H1 (cell line): ENCODE results near the gene PTPRE. TPM values are rescaled to one million over a fixed set of nuclear protein-coding genes. Genes with fewer than 3 reads are reported as not detected.

Source experiments
- CTCF ChIA-PET: fragments of 300-600 bp; sonication (Branson Sonifier 250); formaldehyde crosslinking; loops from one replicate; lab custom pipeline; 2021; ENCODE audit not compliant: partially characterized antibody; lab: Charles Lee
- POLR2A ChIA-PET: fragments of 300-600 bp; sonication (Branson Sonifier 250); formaldehyde crosslinking; loops from one replicate; lab custom pipeline; 2021; ENCODE audit warnings: inconsistent platforms; ENCODE audit not compliant: partially characterized antibody; lab: Charles Lee
- DNase-seq, 2 experiments: peaks; one replicate each; pipeline versions ENCODE4 v3.0.0 to v3.0.0-alpha.2; 2010 to 2022; ENCODE audit warnings: low spot score in 2 of 2, low read depth in 1 of 2, mixed read lengths in 1 of 2
- FAIRE-seq: peaks from 2 replicates; lab custom pipeline; 2011; peaks lifted over from hg19 to GRCh38; lab: Jason Lieb, UNC
- H2AFZ ChIP-seq: 2 replicates; pipeline ENCODE4 v1.8.1; 2012; ENCODE audit warnings: low read length, inconsistent platforms
- H2AK5ac ChIP-seq: 2 replicates; pipeline ENCODE4 v1.6.1; 2013; ENCODE audit warnings: low read depth, low read length
- H2BK120ac ChIP-seq: replicated peaks from 2 replicates; pipeline ENCODE3; 2013; ENCODE audit warnings: low read depth, low read length, inconsistent platforms
- H2BK12ac ChIP-seq: 2 replicates; pipeline ENCODE4 v1.6.1; 2013; ENCODE audit warnings: low read depth, low read length
- H2BK15ac ChIP-seq: 2 replicates; pipeline ENCODE4 v1.6.1; 2013; ENCODE audit warnings: low read length
- H2BK20ac ChIP-seq: 2 replicates; pipeline ENCODE4 v1.6.1; 2013; ENCODE audit warnings: low read length
- H2BK5ac ChIP-seq: 2 replicates; pipeline ENCODE4 v1.6.1; 2013; ENCODE audit warnings: low read depth, low read length
- H3K14ac ChIP-seq: 2 replicates; pipeline ENCODE4 v1.6.1; 2013; ENCODE audit warnings: inconsistent platforms; ENCODE audit not compliant: insufficient read length
- H3K18ac ChIP-seq: 2 replicates; pipeline ENCODE4 v1.6.1; 2013; ENCODE audit warnings: low read length; ENCODE audit errors: extremely low read depth
- H3K23ac ChIP-seq: 2 replicates; pipeline ENCODE4 v1.6.1; 2013; ENCODE audit warnings: inconsistent platforms; ENCODE audit not compliant: insufficient read length
- H3K23me2 ChIP-seq: 2 replicates; pipeline ENCODE4 v1.6.1; 2013; ENCODE audit warnings: low read depth, low read length
- H3K27ac ChIP-seq: 2 replicates; pipeline ENCODE4 v1.6.1; 2011; ENCODE audit warnings: low read depth, low read length, inconsistent platforms
- H3K27me3 ChIP-seq, 4 experiments: replicated peaks in 1 of 4; 1 replicate in 1 of 4; 2 replicates in 3 of 4; pipeline versions ENCODE4 v1.6.1 to v1.8.1; 2011 to 2013; ENCODE audit warnings: low read length in 3 of 4, mild to moderate bottlenecking in 3 of 4, inconsistent platforms in 2 of 4, mixed read lengths in 2 of 4, moderate library complexity in 1 of 4; ENCODE audit not compliant: control insufficient read depth in 3 of 4, insufficient read depth in 3 of 4; ENCODE audit errors: extremely low read depth in 1 of 4
- H3K36me3 ChIP-seq, 4 experiments: 2 replicates each; pipeline versions ENCODE4 v1.6.1 to v1.8.1; 2011 to 2013; ENCODE audit warnings: mild to moderate bottlenecking in 4 of 4, low read length in 3 of 4, moderate library complexity in 2 of 4, control low read depth in 1 of 4, inconsistent platforms in 1 of 4; ENCODE audit not compliant: insufficient read depth in 4 of 4, control insufficient read depth in 2 of 4
- H3K4ac ChIP-seq: replicated peaks from 2 replicates; pipeline ENCODE3; 2013; ENCODE audit warnings: low read length, low read depth, mixed read lengths, inconsistent platforms; ENCODE audit not compliant: insufficient read length
- H3K4me1 ChIP-seq, 4 experiments: replicated peaks in 1 of 4; 1 replicate in 1 of 4; 2 replicates in 3 of 4; pipeline versions ENCODE4 v1.6.1 to v1.8.1; 2011 to 2013; ENCODE audit warnings: low read length in 3 of 4, inconsistent platforms in 2 of 4, mixed read lengths in 1 of 4; ENCODE audit not compliant: insufficient read depth in 4 of 4, control insufficient read depth in 3 of 4
- H3K4me2 ChIP-seq, 2 experiments: 2 replicates each; pipeline versions ENCODE4 v1.6.1 to v1.8.1; 2011 to 2013; ENCODE audit warnings: low read depth in 2 of 2, low read length in 2 of 2, control low read depth in 1 of 2, inconsistent platforms in 1 of 2, mild to moderate bottlenecking in 1 of 2; ENCODE audit not compliant: insufficient read depth in 1 of 2
- H3K4me3 ChIP-seq, 4 experiments: fragments of 200-600, 300-600 bp in 1 of 4; sonication (generic), shearing (Covaris generic), sonication (Bioruptor Twin) in 1 of 4; 2 replicates each; pipeline versions ENCODE4 v1.5.1 to v1.8.1; 2011 to 2016; ENCODE audit warnings: low read length in 4 of 4, low read depth in 3 of 4, control low read depth in 2 of 4, inconsistent platforms in 2 of 4, mild to moderate bottlenecking in 2 of 4, mixed read lengths in 1 of 4, moderate library complexity in 1 of 4; ENCODE audit not compliant: insufficient read depth in 2 of 4; ENCODE audit errors: extremely low read depth in 1 of 4
- H3K56ac ChIP-seq: replicated peaks from 2 replicates; pipeline ENCODE3; 2013; ENCODE audit warnings: low read depth, mild to moderate bottlenecking, mixed read lengths, low read length, inconsistent platforms; ENCODE audit not compliant: insufficient read length
- H3K79me1 ChIP-seq: 2 replicates; pipeline ENCODE4 v1.6.1; 2013; ENCODE audit warnings: low read depth, low read length, control low read depth
- H3K79me2 ChIP-seq, 2 experiments: 2 replicates each; pipeline versions ENCODE4 v1.6.1 to v1.8.1; 2012 to 2013; ENCODE audit warnings: low read length in 2 of 2, mild to moderate bottlenecking in 2 of 2, inconsistent platforms in 1 of 2; ENCODE audit not compliant: insufficient read depth in 2 of 2, control insufficient read depth in 1 of 2
- H3K9ac ChIP-seq, 4 experiments: replicated peaks in 1 of 4; 1 replicate in 1 of 4; 2 replicates in 3 of 4; pipeline versions ENCODE4 v1.6.1 to v1.8.1; 2011 to 2013; ENCODE audit warnings: low read depth in 3 of 4, low read length in 3 of 4, control low read depth in 2 of 4, mild to moderate bottlenecking in 2 of 4, moderate library complexity in 2 of 4, inconsistent platforms in 1 of 4; ENCODE audit errors: extremely low read depth in 1 of 4
- H3K9me3 ChIP-seq, 2 experiments: 2 replicates each; pipeline versions ENCODE4 v1.6.1 to v1.8.1; 2012 to 2013; ENCODE audit warnings: mild to moderate bottlenecking in 2 of 2, moderate library complexity in 2 of 2, control low read depth in 1 of 2, inconsistent platforms in 1 of 2, low read depth in 1 of 2, low read length in 1 of 2, mixed read lengths in 1 of 2; ENCODE audit not compliant: insufficient read depth in 2 of 2
- H4K20me1 ChIP-seq, 2 experiments: replicated peaks in 1 of 2; 2 replicates each; pipeline versions ENCODE3 to v1.8.1; 2011 to 2013; ENCODE audit warnings: inconsistent platforms in 2 of 2, low read length in 2 of 2, mild to moderate bottlenecking in 1 of 2; ENCODE audit not compliant: insufficient read depth in 2 of 2, control insufficient read depth in 1 of 2
- H4K5ac ChIP-seq: 2 replicates; pipeline ENCODE4 v1.6.1; 2013; ENCODE audit warnings: low read length, low read depth, mixed read lengths, inconsistent platforms; ENCODE audit not compliant: insufficient read length
- H4K8ac ChIP-seq: 2 replicates; pipeline ENCODE4 v1.8.0; 2013; ENCODE audit warnings: mild to moderate bottlenecking, moderate library complexity, low read length, inconsistent platforms; ENCODE audit not compliant: insufficient read depth; ENCODE audit errors: extremely low read depth
- H4K91ac ChIP-seq: replicated peaks from 2 replicates; pipeline ENCODE3; 2013; ENCODE audit warnings: low read length, mixed read lengths, inconsistent platforms; ENCODE audit not compliant: insufficient read length
- BACH1 ChIP-seq: IDR thresholded peaks from 2 replicates; pipeline ENCODE4 v1.6.1; 2012; ENCODE audit warnings: low read length, improper control_type of control experiment
- EGR1 ChIP-seq: IDR thresholded peaks from 2 replicates; pipeline ENCODE4 v1.6.1; 2011; ENCODE audit warnings: low read depth, low read length, borderline replicate concordance
- JUN ChIP-seq: IDR thresholded peaks from 2 replicates; pipeline ENCODE4 v1.6.1; 2011; ENCODE audit warnings: low read depth, mild to moderate bottlenecking, improper control_type of control experiment, low read length
- MAFK ChIP-seq: IDR thresholded peaks from 2 replicates; pipeline ENCODE4 v1.6.1; 2012; ENCODE audit warnings: low read depth, mild to moderate bottlenecking, improper control_type of control experiment, low read length
- NRF1 ChIP-seq: IDR thresholded peaks from 2 replicates; pipeline ENCODE4 v1.6.1; 2011; ENCODE audit warnings: mild to moderate bottlenecking, low read depth, low read length, improper control_type of control experiment
- RNF2 ChIP-seq: fragments of 200-900, 300-1000 bp; sonication (generic); IDR thresholded peaks from 2 replicates; pipeline ENCODE4 v1.7.1; 2016; ENCODE audit warnings: borderline replicate concordance, low read depth, mild to moderate bottlenecking, antibody characterized with exemption, low read length; ENCODE audit not compliant: poor library complexity, severe bottlenecking; ENCODE audit errors: missing control alignments
- WGBS, 2 experiments: shearing (Covaris generic) in 1 of 2; methylation state at CpG; one replicate each; pipeline versions ENCODE4 v1.1.6 to v1.1.7; 2013 to 2015; ENCODE audit warnings: low lambda C conversion rate in 2 of 2, mixed read lengths in 2 of 2, inconsistent platforms in 1 of 2, low coverage in 1 of 2, missing lambda C conversion rate in 1 of 2; ENCODE audit not compliant: insufficient replicate concordance in 2 of 2, insufficient coverage in 1 of 2, insufficient read length in 1 of 2; ENCODE audit errors: extremely low coverage in 1 of 2, missing lambda C conversion rate in 1 of 2; 5-methylcytosine and 5-hydroxymethylcytosine counted together
- polyA plus RNA-seq, 7 experiments: library from polyadenylated mRNA; depleted of rRNA in 3 of 7; stranded (reverse) in 5 of 7; unstranded in 2 of 7; fragments of >200 nt in 5 of 7; fragments of 200-250 nt in 2 of 7; gene quantifications; 1 replicate in 5 of 7; 2 replicates in 1 of 7; 4 replicates in 1 of 7; pipeline versions ENCODE4 v1.2.1 to v1.2.3, GENCODE V29; 2011 to 2013; ENCODE audit warnings: missing spikeins in 2 of 7, mixed read lengths in 2 of 7
- total RNA-seq: library from RNA; stranded (reverse); fragmentation: NEBNext Ultra II Directional; extraction: Animal tissue kit (Norgen Biotek cat#: 25700); gene quantifications from 2 replicates; pipeline ENCODE4 v1.2.1, GENCODE V29; 2021
- TF ChIP-seq, protein P1 (sequence below): IDR thresholded peaks from 2 replicates; pipeline ENCODE4 v1.6.1; 2012; ENCODE audit warnings: low read length, inconsistent platforms
- TF ChIP-seq, protein P2 (sequence below): IDR thresholded peaks from 2 replicates; pipeline ENCODE4 v1.6.1; 2012; ENCODE audit warnings: inconsistent platforms
- TF ChIP-seq, protein P3 (sequence below), 3 experiments: IDR thresholded peaks; 1 replicate in 2 of 3; 2 replicates in 1 of 3; pipeline versions ENCODE4 v1.5.1 to v1.6.1; 2011; ENCODE audit warnings: low read length in 3 of 3, mild to moderate bottlenecking in 3 of 3, inconsistent platforms in 2 of 3, low read depth in 1 of 3, moderate library complexity in 1 of 3; ENCODE audit not compliant: insufficient read depth in 1 of 3; ENCODE audit errors: control extremely low read depth in 1 of 3

Gene PTPRE
- total and polyA plus RNA-seq, 2 of the 8 experiments (the other 6 are each of a cell fraction or from before 2014, with no cell fraction given), result 0.33 to 0.54 TPM

DNA sequence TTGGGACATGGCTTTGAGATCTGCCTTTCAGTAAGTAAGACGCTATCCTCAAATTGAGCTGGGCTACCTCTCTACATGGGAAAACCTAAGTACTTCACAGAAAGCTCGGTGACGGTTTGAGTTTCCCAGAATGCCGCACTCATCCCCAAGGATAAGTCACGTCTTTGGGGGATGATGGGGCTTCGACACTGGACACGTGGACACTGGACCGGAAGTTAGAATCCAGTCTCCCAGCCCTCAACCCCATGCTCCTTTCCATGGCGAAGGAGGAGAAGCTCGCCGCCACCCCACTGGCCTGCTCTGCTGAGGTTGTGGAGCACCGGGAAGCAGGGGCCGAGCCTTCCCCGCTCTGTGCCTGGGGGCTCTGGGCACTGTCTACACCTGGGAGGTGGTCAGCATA is 27.5 kb downstream of the PTPRE start:
- no peak overlapping the region for H3K4me2 ChIP-seq
- CTCF ChIA-PET, result interaction anchor here (0.5 to 2.8 kb wide), 4 partner anchors 12 to 958 kb away, joined by 3 to 12 read pairs (median 4); partner anchors contain the start of gene PTPRE
- H3K56ac ChIP-seq, result no peak overlapping the region
- H2BK12ac ChIP-seq, result no peak overlapping the region
- H2BK120ac ChIP-seq, result no peak overlapping the region
- FAIRE-seq (no peak), DNase-seq (no peak)
- POLR2A ChIA-PET, result no interaction called here
- H4K91ac ChIP-seq, result no peak overlapping the region
- H2BK20ac ChIP-seq, result no peak overlapping the region
- H3K27ac ChIP-seq, result no peak overlapping the region
- H3K18ac ChIP-seq, result no peak overlapping the region
- H3K4ac ChIP-seq, result no peak overlapping the region
- no peak overlapping the region for H2AFZ ChIP-seq
- no peaks in the 10 kb centered on the region for H3K9me3 ChIP-seq
- H2AK5ac ChIP-seq, result no peak overlapping the region
- no peak overlapping the region for H4K5ac ChIP-seq
- no peak overlapping the region for H3K4me3 ChIP-seq
- no peaks in the 10 kb centered on the region for H3K79me1 ChIP-seq
- 0 out of 7 replicates have a peak, but pooled peaks cover 0 to 3% (median 0%) of the 10 kb centered on the region in 4 experiments for H3K4me1 ChIP-seq
- H3K36me3 ChIP-seq, result no peaks in the 10 kb centered on the region
- H2BK5ac ChIP-seq, result no peak overlapping the region
- H3K23ac ChIP-seq, result no peak overlapping the region
- no peak overlapping the region for H2BK15ac ChIP-seq
- TF ChIP-seq, protein P1, sequence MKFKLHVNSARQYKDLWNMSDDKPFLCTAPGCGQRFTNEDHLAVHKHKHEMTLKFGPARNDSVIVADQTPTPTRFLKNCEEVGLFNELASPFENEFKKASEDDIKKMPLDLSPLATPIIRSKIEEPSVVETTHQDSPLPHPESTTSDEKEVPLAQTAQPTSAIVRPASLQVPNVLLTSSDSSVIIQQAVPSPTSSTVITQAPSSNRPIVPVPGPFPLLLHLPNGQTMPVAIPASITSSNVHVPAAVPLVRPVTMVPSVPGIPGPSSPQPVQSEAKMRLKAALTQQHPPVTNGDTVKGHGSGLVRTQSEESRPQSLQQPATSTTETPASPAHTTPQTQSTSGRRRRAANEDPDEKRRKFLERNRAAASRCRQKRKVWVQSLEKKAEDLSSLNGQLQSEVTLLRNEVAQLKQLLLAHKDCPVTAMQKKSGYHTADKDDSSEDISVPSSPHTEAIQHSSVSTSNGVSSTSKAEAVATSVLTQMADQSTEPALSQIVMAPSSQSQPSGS, result no peak
- TF ChIP-seq MAFK (no peak), EGR1 (no peak), RNF2 (no peak), JUN (no peak), BACH1 (no peak), NRF1 (no peak)
- TF ChIP-seq, protein P2, sequence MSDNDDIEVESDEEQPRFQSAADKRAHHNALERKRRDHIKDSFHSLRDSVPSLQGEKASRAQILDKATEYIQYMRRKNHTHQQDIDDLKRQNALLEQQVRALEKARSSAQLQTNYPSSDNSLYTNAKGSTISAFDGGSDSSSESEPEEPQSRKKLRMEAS, result no peak
- TF ChIP-seq, protein P3, sequence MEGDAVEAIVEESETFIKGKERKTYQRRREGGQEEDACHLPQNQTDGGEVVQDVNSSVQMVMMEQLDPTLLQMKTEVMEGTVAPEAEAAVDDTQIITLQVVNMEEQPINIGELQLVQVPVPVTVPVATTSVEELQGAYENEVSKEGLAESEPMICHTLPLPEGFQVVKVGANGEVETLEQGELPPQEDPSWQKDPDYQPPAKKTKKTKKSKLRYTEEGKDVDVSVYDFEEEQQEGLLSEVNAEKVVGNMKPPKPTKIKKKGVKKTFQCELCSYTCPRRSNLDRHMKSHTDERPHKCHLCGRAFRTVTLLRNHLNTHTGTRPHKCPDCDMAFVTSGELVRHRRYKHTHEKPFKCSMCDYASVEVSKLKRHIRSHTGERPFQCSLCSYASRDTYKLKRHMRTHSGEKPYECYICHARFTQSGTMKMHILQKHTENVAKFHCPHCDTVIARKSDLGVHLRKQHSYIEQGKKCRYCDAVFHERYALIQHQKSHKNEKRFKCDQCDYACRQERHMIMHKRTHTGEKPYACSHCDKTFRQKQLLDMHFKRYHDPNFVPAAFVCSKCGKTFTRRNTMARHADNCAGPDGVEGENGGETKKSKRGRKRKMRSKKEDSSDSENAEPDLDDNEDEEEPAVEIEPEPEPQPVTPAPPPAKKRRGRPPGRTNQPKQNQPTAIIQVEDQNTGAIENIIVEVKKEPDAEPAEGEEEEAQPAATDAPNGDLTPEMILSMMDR (IDR thresholded peaks at IDR 0.05; ENCODE audit: control extremely low read depth in 1 of 3, insufficient read depth in 1 of 3, low read depth in 1 of 3, low read length in 3 of 3), result no peak
- no peak overlapping the region for H4K8ac ChIP-seq
- no peaks in the 10 kb centered on the region for H4K20me1 ChIP-seq
- 89% methylated on average over 14 of the region's 14 CpGs; no CpG with 5 or more reads in 1 of the 2 experiments for WGBS, 2 experiments
- no peak overlapping the region for H3K9ac ChIP-seq
- H3K27me3 ChIP-seq, result no peaks in the 10 kb centered on the region
- no peaks in the 10 kb centered on the region for H3K23me2 ChIP-seq
- no peaks in the 10 kb centered on the region for H3K79me2 ChIP-seq
- no peak overlapping the region for H3K14ac ChIP-seq
